Measurements from ENCODE around the gene ABCA5. TPM values are rescaled to one million over a fixed set of nuclear protein-coding genes. Genes with fewer than 3 reads are reported as not detected.
A peak's percentile ranks its signal among the peaks of the same experiment; 100 is the strongest.

Gene ABCA5
- total RNA-seq, 1 experiment from 2014 or later = 19.4 TPM

GRCh38 chr17:69228576-69228975 is 98.4 kb downstream of the ABCA5 start, which contains the start of gene ABCA10:
Gene ABCA10, minus strand, starts transcription at chr17:69228824. Its CDS starts 3,466 bp downstream, at chr17:69225358.
- Histone ChIP-seq H3K4me3 (ENCODE audit: low read length) (no peak within 1 kb of the TSS), H3K4me2 (ENCODE audit: low read depth, low read length, poor library complexity, severe bottlenecking) (no peak within 1 kb of the TSS), H2AFZ (ENCODE audit: low read length) (no peak within 1 kb of the TSS), H3K27me3 (ENCODE audit: low read length) (no peaks in the 10 kb centered on the region), H3K9me2 (replicated peaks; ENCODE audit: insufficient read depth, low read length) (no peaks in the 10 kb centered on the region), H3K4me1 (ENCODE audit: low read length) (peaks cover 8% of the 10 kb centered on the region), H3K79me2 (ENCODE audit: low read length) (no peaks in the 10 kb centered on the region), H4K20me1 (ENCODE audit: insufficient read depth, low read depth, low read length) (no peaks in the 10 kb centered on the region), H3K9ac (ENCODE audit: low read length) (no peak within 1 kb of the TSS), H3K9me3 (ENCODE audit: low read length) (no peaks in the 10 kb centered on the region), H3K27ac (ENCODE audit: low read length) (no peak within 1 kb of the TSS), H3K36me3 (ENCODE audit: insufficient read depth, low read length) (no peaks in the 10 kb centered on the region)
- no peak for DNase-seq

- no peaks in the 10 kb centered on the region for H3K9me2 ChIP-seq (replicated peaks; ENCODE audit: insufficient read depth, low read length)
- H3K4me1 ChIP-seq (ENCODE audit: low read length) = peaks cover 8% of the 10 kb centered on the region
- H4K20me1 ChIP-seq (ENCODE audit: insufficient read depth, low read depth, low read length) = no peaks in the 10 kb centered on the region
- no peak overlapping the region for H3K4me2 ChIP-seq (ENCODE audit: low read depth, low read length, poor library complexity, severe bottlenecking)
- H3K27me3 ChIP-seq (ENCODE audit: low read length) = no peaks in the 10 kb centered on the region
- DNase-seq = no peak
- H3K36me3 ChIP-seq (ENCODE audit: insufficient read depth, low read length) = no peaks in the 10 kb centered on the region
- H3K9ac ChIP-seq (ENCODE audit: low read length) = no peak overlapping the region
- no peak overlapping the region for H2AFZ ChIP-seq (ENCODE audit: low read length)
- no peaks in the 10 kb centered on the region for H3K79me2 ChIP-seq (ENCODE audit: low read length)
- no peaks in the 10 kb centered on the region for H3K9me3 ChIP-seq (ENCODE audit: low read length)
- no peak overlapping the region for H3K27ac ChIP-seq (ENCODE audit: low read length)
- H3K4me3 ChIP-seq (ENCODE audit: low read length) = no peak overlapping the region
Measured at GRCh38 chr17:69228018-69228417, 98.9 kb downstream of the ABCA5 start.

- H3K4me3 ChIP-seq (ENCODE audit: low read length) = no peak overlapping the region
- no peak overlapping the region for H3K27ac ChIP-seq (ENCODE audit: low read length)
- peaks cover 8% of the 10 kb centered on the region for H3K4me1 ChIP-seq (ENCODE audit: low read length)
- no peaks in the 10 kb centered on the region for H4K20me1 ChIP-seq (ENCODE audit: insufficient read depth, low read depth, low read length)
- no peaks in the 10 kb centered on the region for H3K9me2 ChIP-seq (replicated peaks; ENCODE audit: insufficient read depth, low read length)
- DNase-seq = no peak
- no peak overlapping the region for H3K4me2 ChIP-seq (ENCODE audit: low read depth, low read length, poor library complexity, severe bottlenecking)
- H3K9ac ChIP-seq (ENCODE audit: low read length) = no peak overlapping the region
- no peaks in the 10 kb centered on the region for H3K9me3 ChIP-seq (ENCODE audit: low read length)
- H3K36me3 ChIP-seq (ENCODE audit: insufficient read depth, low read length) = no peaks in the 10 kb centered on the region
- H3K27me3 ChIP-seq (ENCODE audit: low read length) = no peaks in the 10 kb centered on the region
- no peaks in the 10 kb centered on the region for H3K79me2 ChIP-seq (ENCODE audit: low read length)
- no peak overlapping the region for H2AFZ ChIP-seq (ENCODE audit: low read length)
Measured at GRCh38 chr17:69227541-69227940, 99.4 kb downstream of the ABCA5 start.

- no peaks in the 10 kb centered on the region for H3K9me3 ChIP-seq (ENCODE audit: low read length)
- peaks cover 8% of the 10 kb centered on the region for H3K4me1 ChIP-seq (ENCODE audit: low read length)
- no peak overlapping the region for H3K9ac ChIP-seq (ENCODE audit: low read length)
- H3K4me3 ChIP-seq (ENCODE audit: low read length) = no peak overlapping the region
- no peak overlapping the region for H3K27ac ChIP-seq (ENCODE audit: low read length)
- no peaks in the 10 kb centered on the region for H4K20me1 ChIP-seq (ENCODE audit: insufficient read depth, low read depth, low read length)
- H3K27me3 ChIP-seq (ENCODE audit: low read length) = no peaks in the 10 kb centered on the region
- H3K9me2 ChIP-seq (replicated peaks; ENCODE audit: insufficient read depth, low read length) = no peaks in the 10 kb centered on the region
- DNase-seq = no peak
- H3K79me2 ChIP-seq (ENCODE audit: low read length) = no peaks in the 10 kb centered on the region
- no peaks in the 10 kb centered on the region for H3K36me3 ChIP-seq (ENCODE audit: insufficient read depth, low read length)
- H2AFZ ChIP-seq (ENCODE audit: low read length) = no peak overlapping the region
- no peak overlapping the region for H3K4me2 ChIP-seq (ENCODE audit: low read depth, low read length, poor library complexity, severe bottlenecking)
Measured at GRCh38 chr17:69223809-69224208, 103.1 kb downstream of the ABCA5 start.

GRCh38 chr17:69222707-69223258 is 104.2 kb downstream of the ABCA5 start:
- H3K9me2 ChIP-seq (replicated peaks; ENCODE audit: insufficient read depth, low read length) = no peaks in the 10 kb centered on the region
- no peak for DNase-seq
- H3K27me3 ChIP-seq (ENCODE audit: low read length) = no peaks in the 10 kb centered on the region
- no peaks in the 10 kb centered on the region for H3K79me2 ChIP-seq (ENCODE audit: low read length)
- no peak overlapping the region for H3K4me2 ChIP-seq (ENCODE audit: low read depth, low read length, poor library complexity, severe bottlenecking)
- no peak overlapping the region for H3K27ac ChIP-seq (ENCODE audit: low read length)
- no peaks in the 10 kb centered on the region for H3K36me3 ChIP-seq (ENCODE audit: insufficient read depth, low read length)
- no peak overlapping the region for H3K4me3 ChIP-seq (ENCODE audit: low read length)
- H2AFZ ChIP-seq (ENCODE audit: low read length) = no peak overlapping the region
- no peak overlapping the region for H3K9ac ChIP-seq (ENCODE audit: low read length)
- H3K4me1 ChIP-seq (ENCODE audit: low read length) = peaks cover 4% of the 10 kb centered on the region
- H4K20me1 ChIP-seq (ENCODE audit: insufficient read depth, low read depth, low read length) = no peaks in the 10 kb centered on the region
- no peaks in the 10 kb centered on the region for H3K9me3 ChIP-seq (ENCODE audit: low read length)

- Histone ChIP-seq H3K9ac (ENCODE audit: low read length) (no peak overlapping the region), H3K9me3 (ENCODE audit: low read length) (no peaks in the 10 kb centered on the region), H3K9me2 (replicated peaks; ENCODE audit: insufficient read depth, low read length) (no peaks in the 10 kb centered on the region), H3K27ac (ENCODE audit: low read length) (no peak overlapping the region), H3K27me3 (ENCODE audit: low read length) (no peaks in the 10 kb centered on the region), H3K79me2 (ENCODE audit: low read length) (no peaks in the 10 kb centered on the region), H3K4me1 (ENCODE audit: low read length) (no peaks in the 10 kb centered on the region), H3K36me3 (ENCODE audit: insufficient read depth, low read length) (no peaks in the 10 kb centered on the region), H3K4me3 (ENCODE audit: low read length) (no peak overlapping the region), H4K20me1 (ENCODE audit: insufficient read depth, low read depth, low read length) (no peaks in the 10 kb centered on the region), H3K4me2 (ENCODE audit: low read depth, low read length, poor library complexity, severe bottlenecking) (no peak overlapping the region), H2AFZ (ENCODE audit: low read length) (no peak overlapping the region)
- no peak for DNase-seq
Measured at GRCh38 chr17:69220098-69220497, 106.8 kb downstream of the ABCA5 start.

- Histone ChIP-seq H3K27ac (ENCODE audit: low read length) (no peak overlapping the region), H3K4me1 (ENCODE audit: low read length) (no peaks in the 10 kb centered on the region), H3K9me2 (replicated peaks; ENCODE audit: insufficient read depth, low read length) (no peaks in the 10 kb centered on the region), H3K36me3 (ENCODE audit: insufficient read depth, low read length) (no peaks in the 10 kb centered on the region), H3K4me3 (ENCODE audit: low read length) (no peak overlapping the region), H2AFZ (ENCODE audit: low read length) (no peak overlapping the region), H3K9ac (ENCODE audit: low read length) (no peak overlapping the region), H4K20me1 (ENCODE audit: insufficient read depth, low read depth, low read length) (no peaks in the 10 kb centered on the region), H3K27me3 (ENCODE audit: low read length) (no peaks in the 10 kb centered on the region), H3K4me2 (ENCODE audit: low read depth, low read length, poor library complexity, severe bottlenecking) (no peak overlapping the region), H3K79me2 (ENCODE audit: low read length) (no peaks in the 10 kb centered on the region), H3K9me3 (ENCODE audit: low read length) (no peaks in the 10 kb centered on the region)
- DNase-seq = no peak
Measured at GRCh38 chr17:69218986-69219385, 107.9 kb downstream of the ABCA5 start.

GRCh38 chr17:69213059-69213813 is 113.7 kb downstream of the ABCA5 start:
- peak; percentile 65 for DNase-seq
- H3K27me3 ChIP-seq (ENCODE audit: low read length) = no peaks in the 10 kb centered on the region
- no peaks in the 10 kb centered on the region for H4K20me1 ChIP-seq (ENCODE audit: insufficient read depth, low read depth, low read length)
- no peak overlapping the region for H3K27ac ChIP-seq (ENCODE audit: low read length)
- no peak overlapping the region for H3K9ac ChIP-seq (ENCODE audit: low read length)
- H3K9me3 ChIP-seq (ENCODE audit: low read length) = no peaks in the 10 kb centered on the region
- H3K36me3 ChIP-seq (ENCODE audit: insufficient read depth, low read length) = no peaks in the 10 kb centered on the region
- H3K9me2 ChIP-seq (replicated peaks; ENCODE audit: insufficient read depth, low read length) = no peaks in the 10 kb centered on the region
- H3K4me2 ChIP-seq (ENCODE audit: low read depth, low read length, poor library complexity, severe bottlenecking) = no peak overlapping the region
- H3K4me3 ChIP-seq (ENCODE audit: low read length) = no peak overlapping the region
- no peaks in the 10 kb centered on the region for H3K79me2 ChIP-seq (ENCODE audit: low read length)
- H2AFZ ChIP-seq (ENCODE audit: low read length) = no peak overlapping the region
- H3K4me1 ChIP-seq (ENCODE audit: low read length) = no peaks in the 10 kb centered on the region
